NCI-H146 treated with DMSO at 0.1 percent for 48 hours (cell line): ENCODE measurements around the gene AGXT.
A peak's percentile ranks its signal among the peaks of the same experiment; 100 is the strongest.
"Not testable (repeated sequence)": the region's sequence is repeated elsewhere in the genome, so short reads cannot be mapped to it uniquely, and the experiment has no call there.

Experiments used
- DNase-seq: peaks from one replicate; lab custom pipeline; 2025; ENCODE audit not compliant: unreplicated experiment; lab: John Stamatoyannopoulos, UW

AGXT gene

GRCh38 chr2:240839152-240840143, 29.2 kb upstream of the AGXT start:
- no peak for DNase-seq

DNA sequence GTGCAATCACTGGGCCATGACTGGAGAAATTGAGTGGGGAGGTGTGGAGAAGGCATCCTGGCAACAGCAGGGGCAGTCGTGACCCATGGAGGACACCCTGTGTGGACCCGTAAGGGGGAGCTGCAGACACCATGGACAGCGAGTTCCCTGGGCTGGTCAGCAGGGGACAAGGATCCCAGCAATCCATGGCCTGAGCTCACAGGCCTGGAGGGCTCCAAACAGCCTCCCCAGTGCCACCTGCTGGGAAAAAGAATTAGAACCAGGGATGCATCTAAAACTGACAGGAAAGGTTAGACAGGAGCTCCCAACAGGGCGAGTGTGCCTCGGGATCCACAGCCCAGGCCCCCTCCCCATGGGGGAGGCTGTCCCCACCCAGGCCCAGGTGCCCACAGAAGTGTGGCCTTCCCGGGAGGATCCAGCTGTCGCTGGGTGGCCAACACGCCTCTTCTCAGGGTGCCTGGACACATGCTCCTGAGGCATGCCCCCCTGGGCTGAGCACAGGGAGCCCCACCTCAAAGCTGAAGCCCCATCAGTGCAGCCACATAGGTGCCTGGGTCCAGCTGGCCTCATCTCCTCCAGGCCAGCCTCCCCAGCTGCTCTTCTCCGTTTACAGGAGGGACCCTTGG, 28.1 kb upstream of the AGXT start:
- DNase-seq, result peak; percentile 53

DNA sequence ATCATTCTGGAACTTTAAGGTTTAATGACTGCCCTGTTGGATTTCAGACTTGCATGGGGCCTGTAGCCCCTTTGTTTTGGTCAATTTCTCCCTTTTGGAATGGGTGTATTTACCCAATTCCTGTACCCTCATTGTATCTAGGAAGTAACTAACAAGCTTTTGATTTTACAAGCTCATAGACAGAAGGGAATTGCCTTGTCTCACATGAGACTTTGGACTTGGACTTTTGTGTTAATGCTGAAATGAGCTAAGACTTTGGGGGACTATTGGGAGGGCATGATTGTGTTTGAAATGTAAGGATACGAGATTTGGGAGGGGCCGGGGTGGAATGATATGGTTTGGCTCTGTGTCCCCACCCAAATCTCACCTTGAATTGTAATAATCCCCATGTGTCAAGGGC, 22.3 kb upstream of the AGXT start:
- DNase-seq, result not testable (repeated sequence)

- DNase-seq, result no peak
These were observed 21.6 kb upstream of the AGXT start for GRCh38 chr2:240846873-240847595.

- DNase-seq, result no peak
These were observed 20.8 kb upstream of the AGXT start for GRCh38 chr2:240847817-240848216.

- no peak for DNase-seq
These were observed 19.5 kb upstream of the AGXT start for GRCh38 chr2:240848900-240849680.

DNA sequence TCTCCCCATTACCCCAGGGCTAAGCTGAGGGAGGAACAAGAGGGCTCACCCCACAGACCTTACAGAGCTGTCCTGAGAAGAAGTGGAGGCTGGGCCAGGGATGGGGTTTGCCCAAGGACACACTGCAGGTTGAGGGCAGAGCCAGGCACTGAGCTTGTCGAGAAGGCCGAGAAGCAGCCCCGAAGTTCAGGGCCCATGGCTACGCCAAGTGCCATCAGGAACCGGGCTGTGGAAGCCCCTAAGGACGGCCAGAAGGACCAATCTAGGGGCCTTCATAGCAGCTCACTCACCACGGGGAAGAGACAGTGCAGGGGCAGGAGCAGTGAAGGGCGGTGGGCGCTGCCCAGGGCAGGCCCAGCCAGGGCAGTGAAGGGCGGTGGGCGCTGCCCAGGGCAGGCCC, 18.6 kb upstream of the AGXT start:
- no peak for DNase-seq

- no peak for DNase-seq
These were observed 17.9 kb upstream of the AGXT start for GRCh38 chr2:240850756-240851077.

- peak; percentile 47 for DNase-seq
These were observed 17.3 kb upstream of the AGXT start for GRCh38 chr2:240851078-240851991.

- DNase-seq, result no peak
These were observed 15.8 kb upstream of the AGXT start for GRCh38 chr2:240852671-240853314.

DNA sequence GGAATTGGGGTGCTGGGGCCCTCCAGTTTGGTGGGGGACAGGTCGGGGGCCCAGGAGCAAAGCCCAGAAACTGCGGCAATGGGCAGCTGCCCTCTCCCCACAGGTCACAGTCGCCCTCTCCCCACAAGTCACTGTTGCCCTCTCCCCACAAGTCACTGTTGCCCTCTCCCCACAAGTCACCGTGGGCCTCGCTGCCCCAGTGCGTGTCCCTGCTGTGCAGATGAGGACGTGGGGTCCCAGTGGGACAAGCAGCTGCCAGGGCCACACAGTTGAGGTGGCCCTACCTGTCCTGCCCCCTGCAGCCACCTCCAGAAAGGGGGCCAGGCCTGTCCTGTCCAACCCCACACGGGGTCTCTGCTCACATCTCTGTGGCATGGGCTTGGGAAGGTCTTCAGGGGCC, 13.0 kb upstream of the AGXT start:
- no peak for DNase-seq

- DNase-seq, result no peak
These were observed 12.3 kb upstream of the AGXT start for GRCh38 chr2:240856151-240856980.

- peak; percentile 37 for DNase-seq
These were observed 11.3 kb upstream of the AGXT start for GRCh38 chr2:240857039-240858008.

GRCh38 chr2:240858321-240858720, 10.3 kb upstream of the AGXT start:
- DNase-seq, result no peak

DNA sequence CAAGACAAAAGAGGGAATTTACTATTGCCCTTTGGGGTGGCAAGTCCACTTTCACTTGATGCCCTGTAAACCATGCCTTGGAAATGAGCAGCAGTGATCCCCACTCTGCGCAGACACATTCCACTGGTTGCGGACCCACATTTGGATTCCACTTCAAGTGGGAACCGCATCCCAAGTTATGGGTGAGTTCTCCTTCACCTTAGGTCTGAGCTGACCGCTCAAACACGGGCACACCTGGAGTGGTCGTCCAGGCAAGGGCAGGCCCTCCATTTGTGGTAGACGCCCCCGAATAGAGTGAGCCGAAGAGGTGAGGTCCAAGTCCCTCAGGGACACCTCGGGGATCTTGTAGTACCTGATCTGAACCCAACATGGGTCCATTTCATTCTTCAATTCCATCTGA, 9.8 kb upstream of the AGXT start:
- DNase-seq, result no peak

GRCh38 chr2:240861547-240861946, 7.1 kb upstream of the AGXT start:
- DNase-seq, result no peak

GRCh38 chr2:240864475-240864874, 4.1 kb upstream of the AGXT start:
- DNase-seq, result no peak
